ENCODE results near the gene FBXL7. TPM values are rescaled to one million over a fixed set of nuclear protein-coding genes. Genes with fewer than 3 reads are reported as not detected.

FBXL7 gene
- total RNA-seq, 2 experiments from 2014 or later: not detected

GRCh38 chr5:15627109-15627508, 127.1 kb downstream of the FBXL7 start:
- DNase-seq: no peak
- Mint-ChIP-seq H3K36me3 (ENCODE audit: low read depth) (no peaks in the 10 kb centered on the region), H3K27me3 (no peaks in the 10 kb centered on the region), H3K27ac (no peak overlapping the region), H3K9me3 (peaks cover 2% of the 10 kb centered on the region), H3K4me1 (ENCODE audit: low read depth) (no peaks in the 10 kb centered on the region), H3K4me3 (no peak overlapping the region)
- no peak for ATAC-seq
- intact Hi-C loops (cut with micrococcal nuclease): no loop called here
- ChIA-PET POLR2A (no interaction called here), CTCF (no interaction called here)
- TF ChIP-seq CTCF (IDR thresholded peaks at IDR 0.05): no peak

- Mint-ChIP-seq H3K27me3 (no peaks in the 10 kb centered on the region), H3K9me3 (peaks cover 2% of the 10 kb centered on the region), H3K27ac (no peak overlapping the region), H3K4me1 (ENCODE audit: low read depth) (no peaks in the 10 kb centered on the region), H3K36me3 (ENCODE audit: low read depth) (no peaks in the 10 kb centered on the region), H3K4me3 (no peak overlapping the region)
- intact Hi-C loops (cut with micrococcal nuclease): no loop called here
- POLR2A ChIA-PET: no interaction called here
- ATAC-seq (no peak), DNase-seq (no peak)
- no peak for TF ChIP-seq CTCF (IDR thresholded peaks at IDR 0.05)
- CTCF ChIA-PET: no interaction called here
Observed at GRCh38 chr5:15627647-15628046, 127.7 kb downstream of the FBXL7 start.

- H3K27me3 Mint-ChIP-seq: no peaks in the 10 kb centered on the region
- H3K4me3 Mint-ChIP-seq: no peak overlapping the region
- H3K27ac Mint-ChIP-seq: no peak overlapping the region
- ChIA-PET POLR2A (no interaction called here), CTCF (interaction anchor here (0.9 kb wide), 1 partner anchor 31 kb away, joined by 3 read pairs; no protein-coding TSS in a partner anchor)
- no peak for DNase-seq
- no peaks in the 10 kb centered on the region for H3K4me1 Mint-ChIP-seq (ENCODE audit: low read depth)
- no peak for TF ChIP-seq CTCF (IDR thresholded peaks at IDR 0.05)
- H3K36me3 Mint-ChIP-seq (ENCODE audit: low read depth): no peaks in the 10 kb centered on the region
- ATAC-seq: no peak
- H3K9me3 Mint-ChIP-seq: peaks cover 2% of the 10 kb centered on the region
- intact Hi-C loops (cut with micrococcal nuclease): no loop called here
Observed at GRCh38 chr5:15630441-15630840, 130.5 kb downstream of the FBXL7 start.

- Mint-ChIP-seq H3K9me3 (peaks cover 1% of the 10 kb centered on the region), H3K4me3 (no peak overlapping the region), H3K36me3 (ENCODE audit: low read depth) (no peaks in the 10 kb centered on the region), H3K4me1 (ENCODE audit: low read depth) (no peaks in the 10 kb centered on the region), H3K27me3 (no peaks in the 10 kb centered on the region), H3K27ac (no peak overlapping the region)
- ATAC-seq (no peak), DNase-seq (no peak)
- POLR2A ChIA-PET: no interaction called here
- intact Hi-C loops (cut with micrococcal nuclease): no loop called here
- CTCF ChIA-PET: interaction anchor here (0.9 kb wide), 1 partner anchor 9 kb away, joined by 3 read pairs; no protein-coding TSS in a partner anchor
- TF ChIP-seq CTCF (IDR thresholded peaks at IDR 0.05): no peak
Observed at GRCh38 chr5:15634591-15635288, 134.8 kb downstream of the FBXL7 start.

- H3K27ac Mint-ChIP-seq: no peak overlapping the region
- POLR2A ChIA-PET: no interaction called here
Observed at GRCh38 chr5:15635289-15635616, 135.3 kb downstream of the FBXL7 start.

More at GRCh38 chr5:15635289-15635616, 135.3 kb downstream of the FBXL7 start:
- TF ChIP-seq CTCF (IDR thresholded peaks at IDR 0.05): no peak
- peaks cover 1% of the 10 kb centered on the region for H3K9me3 Mint-ChIP-seq
- no peaks in the 10 kb centered on the region for H3K36me3 Mint-ChIP-seq (ENCODE audit: low read depth)
- intact Hi-C loops (cut with micrococcal nuclease): no loop called here
- H3K4me3 Mint-ChIP-seq: no peak overlapping the region
- no peaks in the 10 kb centered on the region for H3K27me3 Mint-ChIP-seq
- no peaks in the 10 kb centered on the region for H3K4me1 Mint-ChIP-seq (ENCODE audit: low read depth)
- no peak for DNase-seq
- no peak for ATAC-seq
- CTCF ChIA-PET: interaction anchor here (0.9 kb wide), 1 partner anchor 8 kb away, joined by 3 read pairs; no protein-coding TSS in a partner anchor
